GM15510 (cell line): ENCODE measurements around the gene KRT6A.

Source experiments
- POLR2A ChIP-seq: IDR thresholded peaks from 3 replicates; pipeline ENCODE4 v1.6.1; 2011; ENCODE audit warnings: borderline replicate concordance; ENCODE audit not compliant: insufficient read length; ENCODE audit errors: extremely low read depth

Gene KRT6A

DNA sequence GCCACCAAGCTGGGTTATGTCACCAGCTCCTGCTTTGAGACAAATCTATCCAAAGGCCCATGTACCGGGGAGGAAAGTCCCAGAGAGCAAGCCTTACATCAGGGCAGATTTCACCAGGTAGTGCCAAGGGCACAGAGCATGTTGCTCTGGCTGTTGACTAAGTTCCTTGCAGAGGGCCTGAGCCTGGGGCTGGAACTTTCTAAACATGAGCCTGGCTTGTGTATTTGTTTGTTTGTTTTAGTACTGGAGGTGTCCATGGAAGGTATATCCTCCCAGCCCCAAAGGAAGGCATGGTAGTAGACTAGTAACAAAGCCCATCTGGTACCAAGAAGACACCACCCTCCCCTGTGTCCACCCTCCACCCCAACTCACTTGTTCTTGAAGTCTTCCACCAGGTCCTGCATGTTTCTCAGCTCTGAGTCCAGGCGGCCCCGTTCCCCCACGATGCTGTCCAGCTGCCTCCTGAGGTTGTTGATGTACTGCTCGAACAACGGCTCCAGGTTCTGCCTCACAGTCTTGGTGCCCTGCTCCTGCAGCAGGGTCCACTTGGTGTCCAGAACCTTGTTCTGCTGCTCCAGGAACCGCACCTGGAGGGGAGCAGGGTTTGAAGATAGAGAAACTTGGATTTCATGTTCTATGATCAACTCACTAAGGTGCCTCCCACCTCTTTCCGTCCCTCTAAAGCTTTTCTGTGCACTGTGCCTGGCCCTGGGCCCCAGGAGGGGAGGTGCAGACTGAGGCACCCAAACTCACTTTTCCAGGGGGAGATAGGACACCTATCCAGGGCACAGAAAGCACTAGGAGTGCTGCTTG is 25.7 kb upstream of the KRT6A start:
- TF ChIP-seq POLR2A = no peak

DNA sequence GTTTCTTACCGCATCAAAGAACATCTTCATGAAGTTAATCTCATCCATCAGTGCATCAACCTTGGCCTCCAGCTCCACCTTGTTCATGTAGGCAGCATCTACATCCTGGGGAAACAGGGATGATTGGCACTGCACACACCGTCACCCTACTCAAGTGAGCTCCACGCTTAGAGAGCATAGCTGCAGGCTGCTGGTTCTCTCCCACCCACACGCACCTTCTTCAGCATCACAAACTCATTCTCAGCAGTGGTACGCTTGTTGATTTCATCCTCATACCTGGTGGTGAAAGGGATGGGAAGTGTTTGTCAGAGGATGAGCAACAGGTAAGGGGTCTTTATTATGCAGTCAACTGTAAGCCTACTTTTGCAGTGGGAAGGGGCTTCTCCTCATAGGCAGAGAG is 24.8 kb upstream of the KRT6A start:
- TF ChIP-seq POLR2A = no peak

DNA sequence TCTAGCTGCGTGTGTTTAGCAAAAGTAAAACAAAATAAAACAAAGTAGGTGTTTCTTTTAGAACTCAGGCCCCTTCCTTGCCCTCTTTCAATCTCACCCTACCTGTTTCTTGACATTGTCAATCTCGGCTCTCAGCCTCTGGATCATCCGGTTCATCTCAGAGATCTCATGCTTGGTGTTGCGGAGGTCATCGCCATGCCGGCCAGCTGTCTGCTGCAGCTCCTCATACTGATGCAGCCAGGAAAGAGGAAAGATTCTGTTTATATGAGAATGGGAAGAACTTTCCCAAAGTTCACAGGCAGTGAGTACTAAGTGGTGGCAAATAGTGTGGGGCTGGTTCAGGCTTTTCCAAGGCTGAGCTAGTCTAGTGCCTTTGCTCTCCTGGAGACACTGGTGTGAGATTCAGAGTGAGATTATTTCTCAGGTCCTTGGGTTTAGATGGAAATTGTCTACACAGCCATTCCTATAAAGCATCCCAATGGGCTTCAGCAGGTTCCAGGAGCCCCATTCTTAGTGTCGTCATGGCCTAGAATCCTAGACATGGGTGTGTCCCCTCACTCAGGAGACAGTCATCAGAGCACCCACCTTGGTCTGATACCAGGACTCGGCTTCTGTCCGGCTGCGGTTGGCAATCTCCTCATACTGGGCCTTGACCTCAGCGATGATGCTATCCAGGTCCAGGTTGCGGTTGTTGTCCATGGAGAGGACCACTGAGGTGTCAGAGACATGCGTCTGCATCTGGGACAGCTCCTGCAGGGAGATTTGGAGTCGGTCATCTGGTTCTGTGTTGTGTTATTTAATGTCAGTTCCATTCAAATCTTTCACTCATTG is 24.2 kb upstream of the KRT6A start:
- no peak for TF ChIP-seq POLR2A

DNA sequence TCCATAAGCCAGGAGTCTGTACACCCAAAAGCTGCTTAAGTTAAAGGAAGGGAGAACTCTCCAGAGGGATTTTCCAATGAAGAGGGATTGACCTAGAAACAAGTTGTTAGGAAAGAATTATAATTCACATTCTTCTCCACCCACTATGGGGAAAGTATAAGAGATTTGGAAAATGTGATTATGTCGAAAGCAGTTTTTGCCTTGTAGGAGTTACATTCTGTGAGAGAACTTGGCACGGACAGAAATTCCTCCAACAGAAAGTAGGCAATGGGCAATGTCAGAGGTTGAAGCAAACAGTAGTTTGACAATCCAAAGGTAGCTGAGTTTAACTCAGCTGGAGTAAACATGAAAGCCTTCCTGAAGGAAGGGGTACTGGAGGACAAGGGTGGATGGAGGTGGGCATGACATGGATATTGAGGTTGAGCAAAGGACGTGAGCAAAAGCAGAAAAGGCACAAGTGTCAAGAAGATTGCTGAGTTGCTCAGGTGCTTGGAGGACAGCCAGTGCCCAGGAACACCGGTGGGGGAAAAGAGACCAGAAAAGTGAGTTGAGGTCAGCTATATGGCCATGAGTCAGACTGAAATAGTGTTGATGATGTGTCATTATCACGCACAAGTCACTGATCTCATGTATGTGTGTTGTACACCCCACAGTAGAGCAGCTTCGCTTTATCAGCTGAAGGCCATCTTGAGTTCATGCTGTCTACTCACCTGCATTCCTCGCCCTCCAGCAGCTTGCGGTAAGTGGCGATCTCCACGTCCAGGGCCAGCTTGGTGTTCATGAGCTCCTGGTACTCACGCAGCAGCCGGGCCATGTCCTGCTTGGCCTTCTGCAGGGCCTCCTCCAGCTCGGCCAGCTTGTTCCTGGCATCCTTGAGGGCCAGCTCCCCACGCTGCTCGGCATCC is 23.1 kb upstream of the KRT6A start:
- TF ChIP-seq POLR2A = no peak

DNA sequence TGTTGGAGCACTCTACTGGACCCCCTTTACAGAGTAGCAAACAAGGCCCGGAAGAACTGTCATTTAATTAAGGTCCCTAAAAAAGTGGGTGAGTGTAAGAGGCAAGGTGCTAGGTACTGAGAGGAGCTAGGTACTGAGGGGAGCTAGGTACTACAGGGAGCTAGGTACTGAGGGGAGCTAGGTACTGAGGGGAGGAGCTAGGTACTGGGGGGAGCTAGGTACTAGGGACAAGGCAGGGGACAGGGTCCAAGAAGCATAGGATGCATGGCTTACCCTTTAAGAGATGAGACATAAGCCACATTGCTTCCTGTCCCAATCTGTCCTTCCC is 22.2 kb upstream of the KRT6A start:
- TF ChIP-seq POLR2A = no peak

DNA sequence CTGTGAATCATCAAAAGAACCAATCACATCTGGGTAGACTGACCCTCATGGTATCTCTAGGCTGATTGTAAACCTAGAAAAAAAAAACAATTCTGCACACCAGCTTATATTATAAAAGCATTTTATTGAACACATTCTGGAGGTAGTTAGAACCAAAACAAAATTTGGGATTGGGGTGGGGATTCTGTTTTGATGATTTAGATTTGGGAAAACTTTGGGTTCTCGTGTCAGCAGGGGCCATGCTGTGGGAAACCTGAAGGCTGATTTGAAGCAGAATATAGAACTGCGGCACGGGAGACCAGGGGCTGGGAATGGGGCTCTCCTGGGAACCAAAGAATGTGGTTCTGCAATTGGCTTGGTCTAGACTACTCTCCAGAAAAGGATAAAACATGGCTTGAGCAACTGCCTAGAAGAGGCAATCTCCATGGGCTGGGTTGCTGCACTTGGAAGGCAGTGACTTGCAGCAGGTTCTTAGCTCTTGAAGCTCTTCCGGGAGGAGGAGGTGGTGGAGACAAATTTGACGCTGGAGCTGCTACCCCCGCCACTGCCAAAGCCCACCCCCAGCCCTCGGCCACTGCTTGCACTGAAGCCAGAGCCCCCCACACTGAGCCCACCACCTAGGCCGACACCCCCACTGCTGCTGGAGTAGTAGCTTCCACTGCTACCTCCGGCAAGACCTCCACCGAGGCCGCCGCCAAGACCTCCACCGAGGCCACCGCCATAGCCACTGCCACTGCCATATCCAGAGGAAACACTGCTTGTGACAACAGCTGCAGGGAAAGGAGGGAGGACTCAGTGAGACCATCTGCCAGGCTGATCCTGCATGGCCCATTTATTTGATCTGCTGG is 21.6 kb upstream of the KRT6A start:
- TF ChIP-seq POLR2A = no peak

DNA sequence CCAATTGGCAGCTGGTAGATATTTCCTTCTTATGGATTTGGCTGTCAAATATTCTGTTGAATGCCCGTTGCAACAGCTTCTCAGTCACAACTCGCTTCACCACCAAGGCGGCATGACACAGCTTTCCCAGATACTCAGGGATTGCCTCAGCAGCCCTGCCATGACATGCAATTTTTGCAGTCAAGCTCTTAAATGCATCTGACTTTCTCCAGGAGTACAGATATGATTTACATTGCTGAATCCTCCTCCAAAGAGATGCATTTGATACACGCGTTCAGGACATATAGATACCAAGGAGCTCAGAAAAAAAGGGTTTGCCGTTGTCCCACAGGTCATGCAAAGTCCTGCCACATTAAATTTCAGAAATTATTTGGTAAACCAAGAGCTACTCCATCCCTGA is 20.7 kb upstream of the KRT6A start:
- no peak for TF ChIP-seq POLR2A

DNA sequence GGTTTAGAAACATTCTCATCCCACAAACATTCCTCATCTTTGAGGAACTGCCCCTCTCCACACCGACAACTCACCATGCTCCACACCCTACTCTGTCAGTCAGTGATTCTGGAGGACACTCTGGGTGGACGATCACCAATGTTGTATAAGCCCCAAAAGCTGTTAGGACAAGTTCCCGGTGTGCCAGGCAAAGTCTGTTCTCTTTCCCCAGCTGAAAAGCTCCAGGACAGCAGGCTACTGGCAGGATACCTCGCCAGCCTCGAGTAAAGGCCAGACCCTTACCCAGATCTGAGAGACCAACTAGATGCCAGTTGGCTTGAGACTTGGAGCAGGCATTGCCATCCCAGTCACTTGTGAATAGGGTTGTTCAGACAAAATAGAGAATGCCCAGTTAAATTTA is 15.2 kb upstream of the KRT6A start:
- TF ChIP-seq POLR2A = no peak

DNA sequence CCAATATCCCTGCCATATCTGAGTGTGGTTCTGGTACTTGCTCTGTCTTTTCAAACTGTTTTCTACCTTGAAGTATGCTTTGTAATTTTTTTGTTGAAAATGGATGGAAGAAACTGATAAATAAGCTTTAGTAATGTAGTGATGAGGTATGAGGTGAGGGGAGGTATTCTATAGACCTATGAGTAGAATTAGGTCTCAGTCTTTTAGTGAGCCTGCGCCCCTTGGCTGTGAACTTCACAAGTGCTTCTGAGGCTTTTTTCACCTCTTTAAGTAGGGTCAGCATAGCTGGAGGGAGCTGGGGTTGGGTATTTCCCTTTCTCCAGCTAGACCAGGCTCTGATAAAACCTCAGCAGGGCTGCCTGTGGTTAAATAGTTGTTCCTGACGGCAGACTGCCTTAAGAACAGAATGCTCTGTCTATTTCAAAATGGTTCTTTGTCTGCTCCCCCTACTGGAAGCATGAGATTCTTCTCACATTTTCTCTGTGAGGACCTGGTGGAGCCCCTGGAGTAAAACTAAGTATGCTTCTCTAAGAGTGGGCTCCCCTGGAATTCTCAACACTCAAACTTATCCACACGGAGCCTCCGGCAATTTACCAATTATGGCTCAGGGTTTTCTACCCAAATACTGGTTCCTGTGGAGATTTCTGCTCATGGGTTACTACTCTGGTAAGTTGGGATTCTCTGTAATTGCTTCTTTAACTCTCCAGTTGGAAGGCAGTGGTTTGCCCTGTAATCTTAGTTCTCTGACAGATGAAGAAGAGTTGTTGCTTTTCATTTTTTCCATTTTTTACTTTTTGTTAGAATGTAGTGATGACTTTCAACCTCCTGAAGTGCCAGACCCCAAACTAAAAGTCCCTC is 14.0 kb upstream of the KRT6A start:
- TF ChIP-seq POLR2A = no peak

DNA sequence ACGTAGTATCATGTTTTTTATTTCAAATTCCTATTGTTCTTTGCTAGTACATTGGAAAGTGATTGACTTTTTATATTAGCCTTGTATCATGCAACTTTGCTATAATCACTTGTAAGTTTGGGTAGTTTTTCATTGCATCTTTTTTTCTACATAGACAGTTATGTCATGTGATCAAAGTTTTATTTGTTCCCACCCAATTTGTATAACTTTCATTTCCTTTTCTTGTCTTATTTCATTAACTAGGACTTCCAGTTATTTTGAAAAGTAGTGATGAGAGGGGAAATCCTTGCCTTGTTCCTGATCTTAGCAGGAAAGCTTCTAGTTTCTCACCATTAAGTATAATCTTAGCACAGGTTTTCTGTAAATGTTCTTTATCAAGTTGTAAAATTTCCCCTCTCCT is 9.8 kb upstream of the KRT6A start:
- no peak for TF ChIP-seq POLR2A

DNA sequence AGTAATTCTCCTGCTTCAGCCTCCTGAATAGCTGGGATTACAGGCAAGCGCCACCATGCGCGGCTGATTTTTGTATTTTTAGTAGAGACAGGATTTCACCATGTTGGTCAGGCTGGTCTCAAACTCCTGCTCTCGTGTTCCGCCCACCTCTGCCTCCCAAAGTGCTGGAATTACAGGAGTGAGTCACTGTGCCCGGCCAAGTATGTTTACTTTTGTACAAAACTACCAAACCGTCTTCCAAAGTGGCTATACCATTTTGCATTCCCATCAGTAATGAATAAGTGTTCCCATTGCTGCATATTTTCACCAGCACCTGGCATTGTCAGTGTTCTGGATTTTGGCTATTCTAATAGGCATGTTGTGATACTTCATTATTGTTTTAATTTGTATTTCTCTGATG is 8.4 kb upstream of the KRT6A start:
- TF ChIP-seq POLR2A = no peak

DNA sequence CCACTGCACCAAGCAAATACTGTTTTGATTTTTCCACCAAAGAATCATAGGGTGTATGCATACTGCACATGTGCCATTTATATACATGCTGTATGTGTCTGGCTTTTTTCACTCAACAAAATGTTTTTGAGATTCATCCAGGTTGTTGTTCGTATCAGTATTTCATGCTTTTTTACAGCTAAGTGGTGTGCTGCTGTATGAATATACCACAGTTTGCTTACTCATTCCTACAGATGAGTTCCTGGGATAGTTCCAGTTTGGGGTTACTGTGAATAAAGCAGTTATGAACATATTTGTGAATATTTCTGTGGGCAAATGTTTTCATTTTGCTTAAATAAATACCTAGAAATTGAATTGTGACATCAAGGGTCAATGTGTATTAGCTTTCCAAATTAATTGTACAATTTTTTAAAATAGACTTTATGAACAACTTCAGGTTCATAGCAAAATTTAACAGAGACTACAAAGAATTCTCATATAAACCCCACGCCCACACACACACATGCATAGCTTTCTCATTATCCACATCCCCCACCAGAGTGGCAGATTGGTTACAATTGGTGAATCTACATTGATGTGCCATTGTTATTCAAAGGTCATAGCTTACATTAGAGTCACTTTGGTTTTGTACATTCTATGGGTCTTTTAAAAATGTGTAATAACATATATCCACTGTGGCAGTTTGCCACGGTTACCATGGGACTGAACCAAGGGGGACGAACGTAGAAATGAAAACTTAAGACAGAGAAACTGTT is 6.9 kb upstream of the KRT6A start:
- no peak for TF ChIP-seq POLR2A

DNA sequence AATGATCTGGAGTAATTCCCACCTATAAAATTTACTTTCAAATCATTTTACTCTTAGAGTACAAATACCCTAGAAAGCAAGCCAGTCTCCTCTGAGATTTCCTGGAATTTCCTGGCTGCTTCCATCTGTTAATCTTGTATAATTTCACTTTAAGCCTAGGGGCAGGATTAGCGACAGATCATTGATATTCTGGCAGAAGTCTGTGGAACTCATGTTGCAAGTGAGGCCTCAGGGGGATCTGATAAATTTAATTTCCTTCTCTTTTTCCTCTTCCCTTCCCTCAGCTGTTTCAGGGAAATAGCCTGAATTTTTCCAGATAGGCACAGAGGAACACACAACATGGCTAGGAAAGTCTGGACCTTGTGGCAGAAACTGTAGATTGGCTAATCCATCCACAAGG is 5.9 kb upstream of the KRT6A start:
- no peak for TF ChIP-seq POLR2A
